ENCODE measurements around the gene PRMT1. TPM values are rescaled to one million over a fixed set of nuclear protein-coding genes. Genes with fewer than 3 reads are reported as not detected.

The PRMT1 gene
- total and polyA plus RNA-seq, 2 donors (not counting 1 experiment from before 2014, with no cell fraction given): 175 to 310 TPM

DNA sequence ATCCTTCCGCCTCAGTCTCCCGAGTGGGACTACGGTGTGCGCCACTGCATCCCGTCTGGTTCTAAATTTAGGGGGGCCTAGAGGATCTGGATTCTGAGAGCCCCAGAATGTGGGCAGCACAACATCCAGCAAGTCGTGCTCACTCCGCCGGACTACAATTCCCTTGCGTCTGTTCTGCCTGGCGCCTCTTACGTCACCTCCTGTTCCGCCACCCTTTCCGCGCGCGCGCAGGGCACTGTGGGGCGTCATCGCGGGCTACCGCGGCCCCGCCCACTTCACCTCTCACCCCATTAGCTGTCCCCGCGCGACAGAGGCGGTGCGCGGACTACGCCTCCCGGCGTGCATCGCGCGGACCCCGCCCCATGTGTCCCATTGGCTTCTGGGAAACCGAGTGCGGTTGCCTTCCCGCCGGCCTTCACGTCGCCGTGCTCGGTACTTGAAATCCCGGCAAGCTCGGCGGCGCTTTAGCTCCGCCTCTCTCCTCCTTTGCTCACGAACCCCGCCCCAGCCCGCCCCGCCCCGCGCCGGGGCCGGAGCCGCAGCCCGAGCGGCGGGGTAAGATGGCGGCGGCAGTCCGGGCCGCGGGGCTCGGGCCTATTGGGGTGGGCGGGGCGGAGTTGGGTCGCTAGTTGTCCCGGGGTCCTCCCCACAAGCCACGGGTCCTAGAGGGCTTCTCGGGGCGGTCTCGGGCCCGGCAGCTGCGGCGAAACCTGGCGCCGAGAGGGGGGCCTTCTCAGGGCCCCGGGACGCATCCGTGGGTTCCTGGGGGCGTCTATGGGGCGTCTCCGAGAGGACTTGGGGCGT, 35.2 kb upstream of the PRMT1 start, which contains the start of gene SCAF1:
TSS of gene SCAF1 (plus strand) at position 522 of the 804 bp plus-strand sequence. CDS start 2,818 bp downstream, outside the sequence.
- peaks cover 37 to 55% of the 10 kb centered on the region in 2 donors for H3K4me1 ChIP-seq (ENCODE audit: control insufficient read depth in 2 of 2, insufficient read depth in 2 of 2, low read length in 2 of 2)
- POLR2A ChIA-PET: interaction anchor here (0.5 to 3.4 kb wide), 13 partner anchors 22 to 288 kb away, joined by 3 to 53 read pairs (median 5); partner anchors contain the start of genes ATF5, NOSIP, NUP62 and PRMT1

More for the DNA sequence above, 35.2 kb upstream of the PRMT1 start, which contains the start of gene SCAF1:
- peak within 1 kb of the TSS; percentile 98 for H3K4me2 ChIP-seq (replicated peaks; ENCODE audit: low read depth, low read length, poor library complexity, severe bottlenecking)
- Mint-ChIP-seq H3K27me3 (no peaks in the 10 kb centered on the region), H3K4me3 (peak within 1 kb of the TSS; percentile 96), H3K27ac (peak within 1 kb of the TSS; percentile 95), H3K4me1 (peaks cover 53% of the 10 kb centered on the region), H3K9me3 (ENCODE audit: insufficient read depth) (no peaks in the 10 kb centered on the region)
- H3K79me2 ChIP-seq (ENCODE audit: control insufficient read depth, insufficient read depth, low read length): peaks cover 60% of the 10 kb centered on the region
- WGBS (ENCODE audit: insufficient coverage): under 1% methylated on average over 86 of the region's 87 CpGs
- no peaks in the 10 kb centered on the region for H3K9me3 ChIP-seq (ENCODE audit: control extremely low read depth in 1 of 3, control insufficient read depth in 2 of 3, insufficient read depth in 1 of 3, low read length in 2 of 3)
- peak within 1 kb of the TSS; percentile 64 to 97 (median 90) for H3K4me3 ChIP-seq (ENCODE audit: control extremely low read depth in 1 of 5, extremely low read depth in 1 of 5, insufficient read depth in 1 of 5, low read depth in 2 of 5, low read length in 4 of 5)
- DNase-seq: peak; percentile 100
- peak within 1 kb of the TSS; percentile 87 for H3K9ac ChIP-seq (ENCODE audit: low read length)
- H3K27me3 ChIP-seq (replicated peaks in 1 of 4; ENCODE audit: control extremely low read depth in 1 of 4, control insufficient read depth in 3 of 4, insufficient read depth in 4 of 4, low read length in 3 of 4): no peaks in the 10 kb centered on the region
- intact Hi-C loops (cut with micrococcal nuclease): loop anchor here (1.0 to 2.0 kb wide), 6 partner anchors 146 to 1277 kb away; partner anchors contain the start of genes AKT1S1, ALDH16A1, PNKP and RPS11
- H4K20me1 ChIP-seq (ENCODE audit: control insufficient read depth, insufficient read depth, low read length, poor library complexity, severe bottlenecking): peaks cover 23% of the 10 kb centered on the region
- H3K36me3 ChIP-seq (replicated peaks in 1 of 2; ENCODE audit: control extremely low read depth in 1 of 2, control insufficient read depth in 1 of 2, extremely low read depth in 1 of 2, insufficient read depth in 2 of 2, low read length in 1 of 2): peaks cover 0 to 20% of the 10 kb centered on the region in 2 experiments
- H3K27ac ChIP-seq (ENCODE audit: low read length in 2 of 2): peak within 1 kb of the TSS; percentile 91 to 96
- CTCF ChIA-PET: interaction anchor here (0.9 to 2.3 kb wide), 4 partner anchors 23 to 71 kb away, joined by 3 to 9 read pairs (median 6); partner anchors contain the start of gene IRF3
- peak within 1 kb of the TSS; percentile 81 for H2AFZ ChIP-seq (ENCODE audit: insufficient read depth, low read depth, low read length, poor library complexity, severe bottlenecking)
- TF ChIP-seq, protein P1, sequence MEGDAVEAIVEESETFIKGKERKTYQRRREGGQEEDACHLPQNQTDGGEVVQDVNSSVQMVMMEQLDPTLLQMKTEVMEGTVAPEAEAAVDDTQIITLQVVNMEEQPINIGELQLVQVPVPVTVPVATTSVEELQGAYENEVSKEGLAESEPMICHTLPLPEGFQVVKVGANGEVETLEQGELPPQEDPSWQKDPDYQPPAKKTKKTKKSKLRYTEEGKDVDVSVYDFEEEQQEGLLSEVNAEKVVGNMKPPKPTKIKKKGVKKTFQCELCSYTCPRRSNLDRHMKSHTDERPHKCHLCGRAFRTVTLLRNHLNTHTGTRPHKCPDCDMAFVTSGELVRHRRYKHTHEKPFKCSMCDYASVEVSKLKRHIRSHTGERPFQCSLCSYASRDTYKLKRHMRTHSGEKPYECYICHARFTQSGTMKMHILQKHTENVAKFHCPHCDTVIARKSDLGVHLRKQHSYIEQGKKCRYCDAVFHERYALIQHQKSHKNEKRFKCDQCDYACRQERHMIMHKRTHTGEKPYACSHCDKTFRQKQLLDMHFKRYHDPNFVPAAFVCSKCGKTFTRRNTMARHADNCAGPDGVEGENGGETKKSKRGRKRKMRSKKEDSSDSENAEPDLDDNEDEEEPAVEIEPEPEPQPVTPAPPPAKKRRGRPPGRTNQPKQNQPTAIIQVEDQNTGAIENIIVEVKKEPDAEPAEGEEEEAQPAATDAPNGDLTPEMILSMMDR (IDR thresholded peaks at IDR 0.05): no peak
- no peak for TF ChIP-seq EZH2 (IDR thresholded peaks at IDR 0.05; ENCODE audit: borderline replicate concordance, insufficient read depth, low read depth, low read length, poor library complexity, severe bottlenecking)
- ATAC-seq (ENCODE audit: low read depth): peak; percentile 63

All from B cell (primary cell).